ENCODE results near the gene PGM5.
"Not testable (repeated sequence)": the region's sequence is repeated elsewhere in the genome, so short reads cannot be mapped to it uniquely, and the experiment has no call there.

- TF ChIP-seq ELK4 (IDR thresholded peaks at IDR 0.05; ENCODE audit: borderline replicate concordance, low read depth, low read length); CTCF (tag by site-specific recombination; IDR thresholded peaks at IDR 0.05); ZNF561 (tag by site-specific recombination; IDR thresholded peaks at IDR 0.05; ENCODE audit: borderline replicate concordance); MEIS1 (CRISPR knock-in tag; IDR thresholded peaks at IDR 0.05; ENCODE audit: borderline replicate concordance); ZNF830 (tag by site-specific recombination; IDR thresholded peaks at IDR 0.05; ENCODE audit: low read depth); KLF1 (tag by site-specific recombination; IDR thresholded peaks at IDR 0.05); ZSCAN18 (tag by site-specific recombination; IDR thresholded peaks at IDR 0.05); ZBTB26 (tag by site-specific recombination; optimal IDR thresholded peaks at IDR 0.05); ZNF518A (tag by site-specific recombination; conservative IDR thresholded peaks at IDR 0.05; ENCODE audit: low read depth); YY1 (tag by site-specific recombination; IDR thresholded peaks at IDR 0.05); TCF7L2 (IDR thresholded peaks at IDR 0.05; ENCODE audit: borderline replicate concordance, low read depth, low read length): not testable (repeated sequence)
Measured at GRCh38 chr9:68412754-68413153, 56.3 kb downstream of the PGM5 start.
